HL-60/S4 (cell line): ENCODE measurements around the gene PALD1.

ENCODE experiments used
- in situ Hi-C: fragments of 300-500 bp; cut with MboI; formaldehyde crosslinking; loops from 2 replicates; pipeline ENCODE4 v1.14.3; 2022; ENCODE audit warnings: low sequenced_read_pairs

PALD1 gene

GRCh38 chr10:70534281-70534680, 55.7 kb downstream of the PALD1 start:
- in situ Hi-C loops, result no loop called here

GRCh38 chr10:70535001-70535400, 56.4 kb downstream of the PALD1 start:
- in situ Hi-C loops, result no loop called here

- in situ Hi-C loops, result no loop called here
Observed at GRCh38 chr10:70535451-70535850, 56.9 kb downstream of the PALD1 start.

- in situ Hi-C loops, result no loop called here
Observed at GRCh38 chr10:70536196-70536861, 57.8 kb downstream of the PALD1 start.

GRCh38 chr10:70537398-70538194, 59.0 kb downstream of the PALD1 start:
- in situ Hi-C loops, result no loop called here

GRCh38 chr10:70538195-70538520, 59.6 kb downstream of the PALD1 start:
- in situ Hi-C loops, result no loop called here

- in situ Hi-C loops, result no loop called here
Observed at GRCh38 chr10:70538731-70539338, 60.3 kb downstream of the PALD1 start.

- in situ Hi-C loops, result no loop called here
Observed at GRCh38 chr10:70539471-70539870, 60.9 kb downstream of the PALD1 start.

GRCh38 chr10:70540089-70540788, 61.7 kb downstream of the PALD1 start:
- in situ Hi-C loops, result loop anchor here (10.0 kb wide), 1 partner anchor 75 kb away; no protein-coding TSS in a partner anchor

GRCh38 chr10:70540789-70541360, 62.3 kb downstream of the PALD1 start:
- in situ Hi-C loops, result loop anchor here (10.0 kb wide), 1 partner anchor 76 kb away; no protein-coding TSS in a partner anchor

GRCh38 chr10:70541736-70542564, 63.4 kb downstream of the PALD1 start:
- in situ Hi-C loops, result loop anchor here (10.0 kb wide), 1 partner anchor 77 kb away; no protein-coding TSS in a partner anchor

- in situ Hi-C loops, result loop anchor here (10.0 kb wide), 1 partner anchor 78 kb away; no protein-coding TSS in a partner anchor
Observed at GRCh38 chr10:70542565-70542938, 64.0 kb downstream of the PALD1 start.

GRCh38 chr10:70543911-70544310, 65.3 kb downstream of the PALD1 start:
- in situ Hi-C loops, result loop anchor here (10.0 kb wide), 1 partner anchor 79 kb away; no protein-coding TSS in a partner anchor

GRCh38 chr10:70544431-70545340, 66.1 kb downstream of the PALD1 start:
- in situ Hi-C loops, result loop anchor here (10.0 kb wide), 1 partner anchor 80 kb away; no protein-coding TSS in a partner anchor

- in situ Hi-C loops, result loop anchor here (10.0 kb wide), 1 partner anchor 82 kb away; no protein-coding TSS in a partner anchor
Observed at GRCh38 chr10:70546584-70546983, 68.0 kb downstream of the PALD1 start.

- in situ Hi-C loops, result loop anchor here (10.0 kb wide), 1 partner anchor 85 kb away; no protein-coding TSS in a partner anchor
Observed at GRCh38 chr10:70549351-70549961, 70.9 kb downstream of the PALD1 start.

- in situ Hi-C loops, result loop anchor here (5.0 to 10.0 kb wide), 2 partner anchors 85 to 332 kb away; no protein-coding TSS in a partner anchor
Observed at GRCh38 chr10:70549962-70550458, 71.4 kb downstream of the PALD1 start.

GRCh38 chr10:70550459-70550858, 71.9 kb downstream of the PALD1 start:
- in situ Hi-C loops, result loop anchor here (5.0 kb wide), 1 partner anchor 332 kb away; no protein-coding TSS in a partner anchor
